Immature natural killer cell (primary cell): ENCODE data around the gene FTCD. TPM values are rescaled to one million over a fixed set of nuclear protein-coding genes. Genes with fewer than 3 reads are reported as not detected.
"Not testable (repeated sequence)": the region's sequence is repeated elsewhere in the genome, so short reads cannot be mapped to it uniquely, and the experiment has no call there.

ENCODE experiments used
- DNase-seq, 3 donors: peaks; one replicate each; pipeline ENCODE4 v3.0.0; 2022; ENCODE audit warnings: mixed read lengths in 1 of 3
- H3K27ac Mint-ChIP-seq, 6 donors: one replicate each; pipeline ENCODE4 v1.8.0; 2020; ENCODE audit warnings: mixed read lengths in 6 of 6, mild to moderate bottlenecking in 5 of 6, inconsistent platforms in 4 of 6, moderate library complexity in 3 of 6
- H3K27me3 Mint-ChIP-seq, 3 donors: one replicate each; pipeline ENCODE4 v1.8.0; 2020 to 2021; ENCODE audit warnings: low read depth in 3 of 3, mild to moderate bottlenecking in 3 of 3, mixed read lengths in 3 of 3, moderate library complexity in 3 of 3, inconsistent platforms in 1 of 3
- H3K36me3 Mint-ChIP-seq, 3 donors: one replicate each; pipeline ENCODE4 v1.8.0; 2020; ENCODE audit warnings: mixed read lengths in 3 of 3, inconsistent platforms in 2 of 3, mild to moderate bottlenecking in 2 of 3
- H3K4me1 Mint-ChIP-seq, 2 donors: one replicate each; pipeline ENCODE4 v1.8.0; 2020; ENCODE audit warnings: inconsistent platforms in 2 of 2, mild to moderate bottlenecking in 2 of 2, mixed read lengths in 2 of 2, moderate library complexity in 1 of 2
- H3K4me3 Mint-ChIP-seq, 5 donors: one replicate each; pipeline ENCODE4 v1.8.0; 2020; ENCODE audit warnings: mild to moderate bottlenecking in 5 of 5, mixed read lengths in 5 of 5, inconsistent platforms in 3 of 5, moderate library complexity in 3 of 5
- H3K9me3 Mint-ChIP-seq, 6 donors: one replicate each; pipeline ENCODE4 v1.8.0; 2020; ENCODE audit warnings: mild to moderate bottlenecking in 6 of 6, mixed read lengths in 6 of 6, inconsistent platforms in 4 of 6, moderate library complexity in 3 of 6
- polyA plus RNA-seq, 3 donors: library from polyadenylated mRNA; unstranded; fragments of 300-500 nt; fragmentation: Illumina TruSeq; gene quantifications; one replicate each; pipeline ENCODE4 v1.2.3, GENCODE V29; 2021

FTCD gene
- polyA plus RNA-seq, 3 donors from 2014 or later = not detected

DNA sequence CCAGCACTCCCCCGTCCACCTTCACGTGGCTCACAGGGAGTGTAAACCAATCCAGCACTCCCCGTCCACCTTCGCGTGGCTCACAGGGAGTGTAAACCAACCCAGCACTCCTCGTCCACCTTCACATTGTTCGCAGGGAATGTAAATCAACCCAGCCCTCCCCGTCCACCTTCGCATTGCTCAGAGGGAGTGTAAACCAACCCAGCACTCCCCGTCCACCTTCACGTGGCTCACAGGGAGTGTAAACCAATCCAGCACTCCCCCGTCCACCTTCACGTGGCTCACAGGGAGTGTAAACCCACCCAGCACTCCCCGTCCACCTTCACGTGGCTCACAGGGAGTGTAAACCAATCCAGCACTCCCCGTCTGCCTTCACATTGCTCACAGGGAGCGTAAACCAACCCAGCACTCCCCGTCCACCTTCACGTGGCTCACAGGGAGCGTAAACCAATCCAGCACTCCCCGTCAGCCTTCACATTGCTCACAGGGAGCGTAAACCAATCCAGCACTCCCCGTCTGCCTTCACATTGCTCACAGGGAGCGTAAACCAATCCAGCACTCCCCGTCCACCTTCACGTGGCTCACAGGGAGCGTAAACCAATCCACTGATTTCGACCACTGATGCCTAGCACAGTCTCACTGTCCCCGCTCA, 14.9 kb downstream of the FTCD start:
- not testable (repeated sequence) for H3K9me3 Mint-ChIP-seq, H3K27me3 Mint-ChIP-seq, H3K27ac Mint-ChIP-seq, DNase-seq, H3K36me3 Mint-ChIP-seq, H3K4me3 Mint-ChIP-seq, H3K4me1 Mint-ChIP-seq

DNA sequence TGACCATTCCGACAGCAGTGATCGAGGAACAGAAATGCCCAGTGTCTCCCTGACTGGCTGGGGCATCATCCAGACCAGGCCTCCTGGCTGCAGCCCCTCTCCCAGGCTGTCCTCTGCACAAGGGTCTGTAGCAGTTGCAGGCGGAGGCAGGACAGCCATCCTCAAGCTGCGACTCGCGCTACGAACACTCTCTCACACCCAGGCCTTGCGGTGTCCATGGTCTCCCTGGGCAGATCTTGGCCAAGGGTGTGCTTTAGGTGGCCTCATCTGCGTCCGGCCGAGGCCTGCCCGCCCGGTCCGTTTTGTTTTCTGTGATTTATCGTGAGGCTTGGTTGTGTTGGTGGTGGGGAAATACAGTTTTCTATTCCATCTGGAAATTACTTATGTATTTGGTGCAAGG, 15.7 kb downstream of the FTCD start:
- Mint-ChIP-seq H3K27me3 (peaks cover 2 to 6% (median 5%) of the 10 kb centered on the region in 3 donors), H3K4me1 (peaks cover 6 to 10% of the 10 kb centered on the region in 2 donors), H3K36me3 (no peaks in the 10 kb centered on the region), H3K9me3 (no peaks in the 10 kb centered on the region), H3K4me3 (no peak overlapping the region), H3K27ac (no peak overlapping the region)
- no peak for DNase-seq

DNA sequence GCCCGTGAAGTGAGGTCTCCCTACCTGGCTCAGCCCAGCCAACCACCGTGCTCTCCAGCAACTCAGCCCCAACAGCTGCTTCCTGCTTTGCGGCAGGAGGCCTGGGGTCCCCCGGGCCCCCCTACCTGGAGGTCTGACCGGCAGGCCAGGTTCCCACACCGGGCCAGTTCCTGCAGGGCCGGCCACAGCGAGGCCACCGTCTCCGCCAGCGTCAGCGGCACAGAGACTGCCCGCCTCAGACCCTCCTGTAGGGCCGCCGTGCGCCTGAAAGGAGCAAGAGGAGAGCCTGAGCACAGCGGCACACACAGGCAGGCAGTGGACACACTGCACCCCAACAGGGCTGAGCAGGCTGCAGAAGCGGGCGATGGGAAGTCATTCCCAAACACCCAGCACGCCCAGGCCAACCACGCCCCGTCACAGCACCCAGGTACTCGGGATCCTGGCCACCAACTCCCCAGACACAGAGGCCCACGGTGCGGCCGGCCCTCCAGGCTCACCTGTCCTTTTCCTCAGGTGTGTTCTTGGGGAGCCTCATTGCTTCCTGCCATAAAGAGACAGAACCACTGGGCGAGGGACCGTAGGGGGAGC, 16.9 kb downstream of the FTCD start:
- Mint-ChIP-seq H3K9me3 (no peaks in the 10 kb centered on the region), H3K36me3 (no peaks in the 10 kb centered on the region), H3K27ac (no peak overlapping the region), H3K27me3 (peaks cover 2 to 4% (median 3%) of the 10 kb centered on the region in 3 donors), H3K4me3 (no peak overlapping the region), H3K4me1 (peaks cover under 1 to 2% of the 10 kb centered on the region in 2 donors)
- no peak for DNase-seq

DNA sequence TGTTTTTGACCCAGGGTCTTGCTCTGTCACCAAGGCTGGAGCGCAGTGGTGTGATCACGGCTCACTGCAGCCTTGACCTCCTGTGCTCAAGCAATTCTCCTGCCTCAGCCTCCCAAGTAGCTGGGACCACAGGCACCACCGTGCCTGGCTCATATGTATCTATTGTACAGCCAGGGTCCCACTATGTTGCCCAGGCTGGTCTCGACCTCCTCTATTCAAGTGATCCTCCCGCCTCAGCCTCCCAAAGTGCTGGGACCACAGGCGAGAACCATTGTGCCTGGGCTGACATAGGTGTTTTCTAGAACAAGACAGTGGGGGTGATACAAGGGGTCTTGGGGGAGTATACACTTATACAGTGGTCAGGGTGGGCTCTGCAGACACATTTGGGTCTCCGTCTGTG, 17.5 kb downstream of the FTCD start:
- H3K4me3 Mint-ChIP-seq = no peak overlapping the region
- no peak for DNase-seq
- H3K4me1 Mint-ChIP-seq = no peaks in the 10 kb centered on the region
- H3K27ac Mint-ChIP-seq = no peak overlapping the region
- no peaks in the 10 kb centered on the region for H3K36me3 Mint-ChIP-seq
- no peaks in the 10 kb centered on the region for H3K9me3 Mint-ChIP-seq
- H3K27me3 Mint-ChIP-seq = peaks cover 2 to 4% (median 3%) of the 10 kb centered on the region in 3 donors

DNA sequence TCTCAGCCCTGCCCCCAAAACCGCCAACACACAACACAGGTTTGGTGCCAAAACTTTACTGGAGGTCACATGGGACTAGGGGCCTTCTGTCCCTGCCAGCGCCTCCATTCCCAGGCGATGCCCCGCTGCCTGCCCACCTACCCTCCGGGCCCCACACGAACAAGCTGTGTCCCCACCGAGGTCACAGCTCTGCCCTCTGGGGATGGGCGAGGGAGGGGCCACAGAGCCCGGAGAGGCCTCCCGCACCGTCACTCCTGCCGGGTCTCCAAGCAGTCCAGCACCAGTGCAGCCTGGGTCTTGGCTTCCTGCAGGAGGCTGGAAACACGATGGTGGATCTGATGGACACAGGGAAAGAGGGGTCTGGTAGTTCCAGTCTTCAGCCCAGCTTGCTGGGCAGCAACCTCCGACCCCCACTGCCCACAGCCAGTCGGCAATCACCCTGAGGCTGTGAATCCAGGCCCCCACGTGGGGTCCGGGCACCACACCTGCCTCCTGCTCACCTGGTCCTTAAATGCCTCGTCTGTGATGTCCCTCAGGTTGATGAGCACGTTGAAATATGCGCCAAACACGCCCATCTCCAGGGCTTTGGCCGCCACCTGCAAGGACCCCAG, 18.5 kb downstream of the FTCD start:
- H3K27me3 Mint-ChIP-seq = peaks cover 2 to 4% (median 3%) of the 10 kb centered on the region in 3 donors
- no peaks in the 10 kb centered on the region for H3K36me3 Mint-ChIP-seq
- no peak for DNase-seq
- no peak overlapping the region for H3K4me3 Mint-ChIP-seq
- no peak overlapping the region for H3K27ac Mint-ChIP-seq
- H3K9me3 Mint-ChIP-seq = no peaks in the 10 kb centered on the region
- no peaks in the 10 kb centered on the region for H3K4me1 Mint-ChIP-seq

DNA sequence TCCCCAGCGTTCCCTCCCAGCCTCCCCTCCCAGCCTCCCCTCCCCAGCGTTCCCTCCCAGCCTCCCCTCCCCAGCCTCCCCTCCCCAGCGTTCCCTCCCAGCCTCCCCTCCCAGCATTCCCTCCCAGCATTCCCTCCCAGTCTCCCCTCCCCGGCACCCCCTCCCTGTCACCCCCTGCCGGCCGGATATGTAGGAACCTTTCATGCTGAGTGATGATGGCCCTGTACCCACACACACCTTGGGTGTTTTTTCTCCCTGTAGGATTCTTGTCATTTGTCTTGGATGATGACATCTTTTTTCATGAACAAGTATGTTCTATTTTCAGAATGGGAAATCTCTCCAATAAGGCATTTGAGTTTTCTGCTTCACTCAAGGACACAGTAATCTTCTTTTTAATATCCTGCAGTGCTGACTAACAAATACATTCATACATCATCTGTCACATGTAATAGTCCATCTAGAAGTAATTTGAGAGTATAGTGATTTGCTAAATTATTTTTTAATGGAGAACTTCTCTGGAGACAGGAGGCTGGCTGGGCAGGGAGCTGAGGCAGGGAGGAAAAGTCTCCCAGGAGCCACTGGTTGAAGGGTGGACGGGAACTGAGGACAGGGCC, 19.5 kb downstream of the FTCD start:
- H3K9me3 Mint-ChIP-seq = no peaks in the 10 kb centered on the region
- no peaks in the 10 kb centered on the region for H3K36me3 Mint-ChIP-seq
- H3K27ac Mint-ChIP-seq = no peak overlapping the region
- H3K4me1 Mint-ChIP-seq = no peaks in the 10 kb centered on the region
- H3K4me3 Mint-ChIP-seq = no peak overlapping the region
- peaks cover 2 to 3% (median 2%) of the 10 kb centered on the region in 3 donors for H3K27me3 Mint-ChIP-seq
- DNase-seq = no peak

DNA sequence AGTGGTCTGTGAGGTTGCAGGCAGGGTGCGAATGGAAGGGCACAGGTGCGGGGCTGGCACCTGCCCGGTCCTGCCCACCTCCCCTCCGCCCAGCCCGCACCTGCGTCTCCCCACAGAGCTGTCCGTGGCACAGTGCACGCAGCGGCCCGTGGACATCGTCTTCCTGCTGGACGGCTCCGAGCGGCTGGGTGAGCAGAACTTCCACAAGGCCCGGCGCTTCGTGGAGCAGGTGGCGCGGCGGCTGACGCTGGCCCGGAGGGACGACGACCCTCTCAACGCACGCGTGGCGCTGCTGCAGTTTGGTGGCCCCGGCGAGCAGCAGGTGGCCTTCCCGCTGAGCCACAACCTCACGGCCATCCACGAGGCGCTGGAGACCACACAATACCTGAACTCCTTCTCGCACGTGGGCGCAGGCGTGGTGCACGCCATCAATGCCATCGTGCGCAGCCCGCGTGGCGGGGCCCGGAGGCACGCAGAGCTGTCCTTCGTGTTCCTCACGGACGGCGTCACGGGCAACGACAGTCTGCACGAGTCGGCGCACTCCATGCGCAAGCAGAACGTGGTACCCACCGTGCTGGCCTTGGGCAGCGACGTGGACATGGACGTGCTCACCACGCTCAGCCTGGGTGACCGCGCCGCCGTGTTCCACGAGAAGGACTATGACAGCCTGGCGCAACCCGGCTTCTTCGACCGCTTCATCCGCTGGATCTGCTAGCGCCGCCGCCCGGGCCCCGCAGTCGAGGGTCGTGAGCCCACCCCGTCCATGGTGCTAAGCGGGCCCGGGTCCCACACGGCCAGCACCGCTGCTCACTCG, 23.3 kb downstream of the FTCD start:
- no peak overlapping the region for H3K27ac Mint-ChIP-seq

DNA sequence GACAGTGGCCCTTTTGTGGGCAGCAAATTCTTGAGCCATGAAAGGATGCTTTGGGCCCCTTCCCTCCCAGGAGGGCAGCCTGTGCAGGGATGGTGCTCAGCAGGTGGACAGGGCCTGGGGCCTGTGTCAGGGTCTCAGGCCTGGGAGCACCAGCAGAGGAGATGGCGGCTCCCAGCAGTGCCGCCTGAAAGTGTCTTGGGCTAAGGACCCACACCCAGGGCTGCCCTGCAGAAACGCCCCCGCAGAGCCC, 23.9 kb downstream of the FTCD start:
- Mint-ChIP-seq H3K9me3 (no peaks in the 10 kb centered on the region), H3K27ac (no peak overlapping the region), H3K4me3 (no peak overlapping the region), H3K27me3 (peaks cover 0 to 7% (median 0%) of the 10 kb centered on the region in 3 donors), H3K36me3 (no peaks in the 10 kb centered on the region), H3K4me1 (no peaks in the 10 kb centered on the region)
- DNase-seq = no peak

More for the DNA sequence above, 23.3 kb downstream of the FTCD start:
- Mint-ChIP-seq H3K27me3 (peaks cover 0 to 7% (median 0%) of the 10 kb centered on the region in 3 donors), H3K4me3 (no peak overlapping the region), H3K36me3 (no peaks in the 10 kb centered on the region), H3K9me3 (no peaks in the 10 kb centered on the region), H3K4me1 (no peaks in the 10 kb centered on the region)
- no peak for DNase-seq

DNA sequence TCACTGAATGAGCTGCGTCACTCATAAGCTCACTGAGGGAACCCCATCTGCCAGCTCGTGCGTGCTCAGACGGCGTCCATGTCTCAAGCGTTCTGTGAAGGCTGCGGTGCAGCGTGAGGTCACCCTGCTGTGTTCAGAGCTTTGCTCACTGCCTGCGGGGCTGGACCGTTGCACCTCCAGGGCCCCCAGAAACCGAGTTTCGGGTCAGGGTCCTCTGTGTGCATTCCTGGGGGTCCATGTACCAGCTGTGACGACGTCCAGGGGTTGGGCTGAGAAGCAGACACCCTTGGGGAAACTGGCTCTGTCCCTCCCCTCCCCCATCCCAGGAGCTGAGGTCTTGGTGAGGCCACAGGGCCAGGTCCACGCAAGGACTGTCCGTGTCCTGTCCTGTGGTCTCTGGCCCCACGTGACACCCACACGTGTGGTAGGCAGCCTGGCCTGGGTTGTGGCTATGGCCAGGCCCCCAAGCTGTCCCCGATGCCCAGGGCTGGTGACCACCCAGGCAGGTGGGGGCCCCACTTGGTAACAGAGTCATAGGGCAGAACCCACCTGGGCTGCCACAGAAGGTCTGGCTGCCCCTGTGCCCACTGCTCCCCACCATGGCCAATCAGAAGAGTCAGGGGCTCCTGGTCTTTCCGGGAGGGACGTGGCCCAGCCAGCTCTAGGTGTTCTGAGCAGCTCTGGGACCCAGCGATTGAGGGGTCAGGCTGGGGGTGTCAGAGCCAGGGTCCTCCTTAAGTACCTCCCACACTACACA, 24.4 kb downstream of the FTCD start:
- peaks cover 0 to 7% (median 0%) of the 10 kb centered on the region in 3 donors for H3K27me3 Mint-ChIP-seq
- no peak overlapping the region for H3K4me3 Mint-ChIP-seq
- no peaks in the 10 kb centered on the region for H3K9me3 Mint-ChIP-seq
- DNase-seq = no peak
- no peaks in the 10 kb centered on the region for H3K36me3 Mint-ChIP-seq
- no peaks in the 10 kb centered on the region for H3K4me1 Mint-ChIP-seq
- no peak overlapping the region for H3K27ac Mint-ChIP-seq

DNA sequence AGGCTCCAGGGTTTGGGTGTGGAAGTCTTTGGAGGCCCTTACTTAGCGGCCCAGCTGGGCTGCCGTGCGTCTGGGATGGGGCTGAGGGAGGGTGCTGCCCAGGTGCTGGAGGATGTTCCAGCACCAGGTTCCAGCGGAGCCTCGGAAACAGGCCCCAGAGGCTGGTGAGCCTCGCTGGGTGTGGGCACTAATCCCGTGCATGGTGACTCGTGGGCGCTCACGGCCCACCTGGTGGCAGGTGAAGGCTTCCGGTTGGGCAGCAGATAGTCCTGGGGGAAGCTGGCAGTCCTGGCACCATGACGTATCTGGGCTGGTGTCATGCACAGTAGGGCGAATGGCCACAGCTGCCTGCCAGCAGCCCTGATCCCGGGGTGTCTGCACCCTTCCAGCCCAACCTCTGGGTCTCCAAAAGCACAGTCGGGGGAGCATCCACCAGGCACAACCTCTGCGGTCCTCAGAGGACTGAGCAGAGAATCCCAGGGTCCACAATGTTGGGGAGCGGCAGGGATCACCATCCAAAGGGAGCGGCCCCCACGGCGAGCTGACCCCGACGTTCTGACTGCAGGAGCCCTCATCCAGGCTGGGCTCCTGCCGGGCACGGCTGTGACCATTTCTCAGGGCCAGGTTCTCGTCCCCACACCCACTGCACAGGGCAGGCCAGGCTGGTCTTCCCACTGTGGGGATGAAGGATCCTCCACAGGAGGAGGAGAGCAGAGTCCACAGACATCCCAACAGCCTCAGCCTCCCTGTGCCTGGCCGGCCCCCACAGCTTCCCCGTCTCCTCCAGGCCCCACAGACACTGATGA, 25.3 kb downstream of the FTCD start:
- Mint-ChIP-seq H3K36me3 (no peaks in the 10 kb centered on the region), H3K27ac (no peak overlapping the region), H3K4me3 (no peak overlapping the region), H3K4me1 (no peaks in the 10 kb centered on the region), H3K27me3 (peaks cover 0 to 7% (median 0%) of the 10 kb centered on the region in 3 donors), H3K9me3 (no peaks in the 10 kb centered on the region)
- DNase-seq = no peak

DNA sequence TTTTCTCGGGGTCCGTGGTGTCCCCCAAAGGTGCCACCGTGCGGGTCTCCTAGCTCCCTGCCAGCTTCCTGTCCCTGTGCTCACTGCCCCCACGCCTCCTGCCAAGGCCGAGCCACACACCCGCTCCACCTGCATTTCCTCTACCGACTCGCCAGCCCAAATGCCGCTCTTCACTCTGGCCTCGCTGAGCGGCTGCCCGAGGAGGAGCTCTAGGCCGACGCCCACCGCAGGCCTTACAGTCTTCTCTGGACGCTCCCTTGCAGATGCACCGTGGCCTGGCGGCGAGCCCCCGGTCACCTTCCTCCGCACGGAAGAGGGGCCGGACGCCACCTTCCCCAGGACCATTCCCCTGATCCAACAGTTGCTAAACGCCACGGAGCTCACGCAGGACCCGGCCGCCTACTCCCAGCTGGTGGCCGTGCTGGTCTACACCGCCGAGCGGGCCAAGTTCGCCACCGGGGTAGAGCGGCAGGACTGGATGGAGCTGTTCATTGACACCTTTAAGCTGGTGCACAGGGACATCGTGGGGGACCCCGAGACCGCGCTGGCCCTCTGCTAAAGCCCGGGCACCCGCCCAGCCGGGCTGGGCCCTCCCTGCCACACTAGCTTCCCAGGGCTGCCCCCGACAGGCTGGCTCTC, 26.3 kb downstream of the FTCD start:
- no peak for DNase-seq
- H3K9me3 Mint-ChIP-seq = no peaks in the 10 kb centered on the region
- no peaks in the 10 kb centered on the region for H3K36me3 Mint-ChIP-seq
- H3K27ac Mint-ChIP-seq = peak overlapping the region in 1 of 6 donors; percentile 69
- H3K4me1 Mint-ChIP-seq = no peaks in the 10 kb centered on the region
- H3K27me3 Mint-ChIP-seq = peaks cover 0 to 6% (median 1%) of the 10 kb centered on the region in 3 donors
- no peak overlapping the region for H3K4me3 Mint-ChIP-seq

DNA sequence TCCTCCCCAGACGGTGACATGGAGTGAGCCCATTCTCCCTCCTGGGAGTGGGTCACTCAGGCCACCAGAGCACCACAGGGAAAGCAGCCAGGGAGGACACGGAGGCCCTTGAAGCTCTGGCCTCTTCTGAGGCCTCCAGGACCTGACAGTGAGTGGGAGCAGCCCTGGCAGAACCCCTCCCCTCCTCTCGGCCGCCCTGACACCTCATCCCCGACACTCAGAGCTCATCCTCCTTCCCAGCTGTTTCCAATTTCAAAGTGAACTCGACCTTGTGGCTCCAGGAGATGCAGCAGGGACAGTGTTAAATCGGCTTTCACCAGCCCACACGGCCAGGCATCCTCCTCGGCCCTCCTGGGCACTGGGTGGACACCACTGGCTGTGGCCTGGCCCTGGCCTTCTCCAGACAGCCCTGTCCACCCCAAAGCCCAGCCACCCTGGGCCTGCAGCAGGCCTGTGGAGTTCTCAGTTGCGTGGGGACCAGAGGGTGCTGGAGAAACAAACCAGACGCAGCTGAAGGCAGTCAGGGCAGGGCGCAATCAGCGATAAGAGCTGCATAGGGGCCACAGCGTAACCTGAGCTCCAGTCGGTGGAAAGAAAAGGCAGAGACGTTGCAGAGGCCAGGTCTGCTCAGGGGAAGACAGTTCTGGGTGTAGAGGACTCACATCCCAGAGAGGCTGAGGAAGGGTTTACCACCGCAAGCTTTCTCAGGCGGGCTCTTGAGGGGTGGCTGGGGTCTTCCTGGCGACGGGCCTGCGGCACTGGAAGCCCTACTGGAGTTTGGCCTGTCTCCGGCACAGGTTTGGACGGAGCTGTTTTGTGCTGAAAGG, 27.1 kb downstream of the FTCD start:
- peaks cover 0 to 5% (median 3%) of the 10 kb centered on the region in 3 donors for H3K27me3 Mint-ChIP-seq
- H3K36me3 Mint-ChIP-seq = no peaks in the 10 kb centered on the region
- H3K27ac Mint-ChIP-seq = no peak overlapping the region
- no peak for DNase-seq
- no peaks in the 10 kb centered on the region for H3K9me3 Mint-ChIP-seq
- no peak overlapping the region for H3K4me3 Mint-ChIP-seq
- no peaks in the 10 kb centered on the region for H3K4me1 Mint-ChIP-seq
